Measurements from ENCODE around the gene SPECC1L. TPM values are rescaled to one million over a fixed set of nuclear protein-coding genes. Genes with fewer than 3 reads are reported as not detected.
A peak's percentile ranks its signal among the peaks of the same experiment; 100 is the strongest.
"Not testable (repeated sequence)": the region's sequence is repeated elsewhere in the genome, so short reads cannot be mapped to it uniquely, and the experiment has no call there.

SPECC1L gene
- total and polyA plus RNA-seq, 4 experiments from 2014 or later = 4.3 to 62.1 (median 32.0) TPM

GRCh38 chr22:24245584-24246561 lies 24.8 kb upstream of the SPECC1L start:
- H3K27ac Mint-ChIP-seq; H3K4me3 Mint-ChIP-seq; H3K9me3 Mint-ChIP-seq; H3K36me3 Mint-ChIP-seq; H3K27me3 Mint-ChIP-seq; DNase-seq; H3K4me3 ChIP-seq (ENCODE audit: low read length in 2 of 2); H3K27ac ChIP-seq (ENCODE audit: low read depth, low read length); CTCF ChIA-PET (ENCODE audit: partially characterized antibody); POLR2A ChIA-PET (ENCODE audit: partially characterized antibody); H3K9me3 ChIP-seq (ENCODE audit: control insufficient read depth in 1 of 2, low read length in 2 of 2); H3K27me3 ChIP-seq (ENCODE audit: insufficient read depth, low read length); H3K36me3 ChIP-seq (ENCODE audit: insufficient read depth, low read length): not testable (repeated sequence)
- H3K4me1 ChIP-seq (ENCODE audit: insufficient read depth, low read length) = peaks cover 25% of the 10 kb centered on the region
- H3K4me1 Mint-ChIP-seq = peaks cover 15 to 37% (median 27%) of the 10 kb centered on the region in 4 donors
- intact Hi-C loops (cut with micrococcal nuclease) = loop anchor here (5.0 kb wide), 1 partner anchor 139 kb away; no protein-coding TSS in a partner anchor

DNA sequence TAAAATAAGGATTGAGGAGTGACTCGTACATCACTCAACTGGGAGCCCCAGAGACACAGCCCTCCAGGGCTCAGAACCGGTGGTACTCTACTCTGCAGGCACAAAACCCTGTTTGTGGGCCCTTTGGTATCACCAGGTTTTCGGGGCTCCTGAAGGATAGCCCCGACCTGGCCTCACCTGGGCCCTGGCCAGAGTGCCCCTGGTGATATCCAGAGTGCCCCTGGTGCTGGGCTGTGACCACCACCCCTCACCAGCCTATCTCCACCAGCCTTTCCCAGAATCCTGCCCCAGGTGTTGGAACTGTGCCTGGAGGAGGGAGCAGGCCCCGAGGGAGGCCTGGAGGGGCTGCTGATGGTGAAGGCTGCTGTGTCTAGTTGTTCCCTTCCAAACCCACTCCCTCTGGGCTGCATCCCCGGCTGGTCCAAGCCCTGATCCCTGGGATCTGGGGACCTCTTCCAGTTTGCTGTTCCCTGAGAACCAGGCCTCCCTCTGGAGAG lies 23.6 kb upstream of the SPECC1L start:
- no peak for DNase-seq
- ChIA-PET POLR2A (ENCODE audit: partially characterized antibody) (no interaction called here), CTCF (ENCODE audit: partially characterized antibody) (interaction anchor here (0.7 to 0.9 kb wide), 3 partner anchors 21 to 353 kb away, joined by 3 read pairs; partner anchors contain the start of genes CABIN1 and MIF)
- Histone ChIP-seq H3K4me1 (ENCODE audit: insufficient read depth, low read length) (peaks cover 20% of the 10 kb centered on the region), H3K4me3 (ENCODE audit: low read length in 2 of 2) (no peak overlapping the region), H3K27me3 (ENCODE audit: insufficient read depth, low read length) (no peaks in the 10 kb centered on the region), H3K27ac (ENCODE audit: low read depth, low read length) (no peak overlapping the region), H3K9me3 (ENCODE audit: control insufficient read depth in 1 of 2, low read length in 2 of 2) (no peaks in the 10 kb centered on the region), H3K36me3 (ENCODE audit: insufficient read depth, low read length) (no peaks in the 10 kb centered on the region)
- peaks cover 12 to 28% (median 20%) of the 10 kb centered on the region in 4 donors for H3K4me1 Mint-ChIP-seq
- H3K27me3 Mint-ChIP-seq = no peaks in the 10 kb centered on the region
- no peak overlapping the region for H3K4me3 Mint-ChIP-seq
- no peaks in the 10 kb centered on the region for H3K9me3 Mint-ChIP-seq
- intact Hi-C loops (cut with micrococcal nuclease) = loop anchor here (5.0 kb wide), 1 partner anchor 140 kb away; no protein-coding TSS in a partner anchor
- no peaks in the 10 kb centered on the region for H3K36me3 Mint-ChIP-seq
- H3K27ac Mint-ChIP-seq = peak overlapping the region in 1 of 7 donors; percentile 47

- Histone ChIP-seq H3K4me3 (ENCODE audit: low read length in 2 of 2) (no peak overlapping the region), H3K9me3 (ENCODE audit: control insufficient read depth in 1 of 2, low read length in 2 of 2) (no peaks in the 10 kb centered on the region), H3K4me1 (ENCODE audit: insufficient read depth, low read length) (peaks cover 13% of the 10 kb centered on the region), H3K36me3 (ENCODE audit: insufficient read depth, low read length) (no peaks in the 10 kb centered on the region), H3K27ac (ENCODE audit: low read depth, low read length) (no peak overlapping the region), H3K27me3 (ENCODE audit: insufficient read depth, low read length) (no peaks in the 10 kb centered on the region)
- Mint-ChIP-seq H3K36me3 (no peaks in the 10 kb centered on the region), H3K4me1 (peaks cover 10 to 21% (median 14%) of the 10 kb centered on the region in 4 donors), H3K27me3 (no peaks in the 10 kb centered on the region), H3K4me3 (no peak overlapping the region), H3K9me3 (no peaks in the 10 kb centered on the region), H3K27ac (no peak overlapping the region)
- DNase-seq = peak in 4 of 5 donors; percentile 24 to 28 (median 26)
- intact Hi-C loops (cut with micrococcal nuclease) = loop anchor here (5.0 kb wide), 1 partner anchor 140 kb away; no protein-coding TSS in a partner anchor
- ChIA-PET POLR2A (ENCODE audit: partially characterized antibody) (no interaction called here), CTCF (ENCODE audit: partially characterized antibody) (interaction anchor here (0.7 to 0.9 kb wide), 3 partner anchors 21 to 354 kb away, joined by 3 read pairs; partner anchors contain the start of genes CABIN1 and MIF)
Observed at GRCh38 chr22:24247564-24248344, 22.9 kb upstream of the SPECC1L start.

DNA sequence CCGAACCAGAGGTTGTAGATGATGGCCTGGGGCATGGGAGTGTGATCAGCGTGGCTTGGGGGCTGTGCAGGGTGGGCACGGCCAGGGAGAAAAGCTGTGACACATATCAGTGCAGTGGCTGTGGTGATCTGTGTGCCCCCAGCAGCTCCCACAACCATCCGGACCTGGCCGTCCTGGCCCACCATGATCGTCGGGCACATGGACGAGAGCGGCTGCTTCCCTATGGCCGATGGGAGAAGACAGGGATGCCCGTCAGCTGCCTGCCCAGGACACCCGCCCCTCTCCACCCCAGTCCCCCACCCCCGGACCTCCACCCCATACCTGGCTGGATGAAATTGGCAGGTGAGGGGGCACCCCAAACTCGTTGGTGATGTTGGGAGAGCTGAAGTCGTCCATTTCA lies 22.0 kb upstream of the SPECC1L start:
- H3K36me3 Mint-ChIP-seq; H3K4me1 ChIP-seq (ENCODE audit: insufficient read depth, low read length); POLR2A ChIA-PET (ENCODE audit: partially characterized antibody); DNase-seq; H3K27ac Mint-ChIP-seq; H3K27me3 ChIP-seq (ENCODE audit: insufficient read depth, low read length); H3K9me3 ChIP-seq (ENCODE audit: control insufficient read depth in 1 of 2, low read length in 2 of 2); H3K4me3 Mint-ChIP-seq; CTCF ChIA-PET (ENCODE audit: partially characterized antibody); H3K9me3 Mint-ChIP-seq; H3K27me3 Mint-ChIP-seq; H3K27ac ChIP-seq (ENCODE audit: low read depth, low read length); H3K4me3 ChIP-seq (ENCODE audit: low read length in 2 of 2); H3K36me3 ChIP-seq (ENCODE audit: insufficient read depth, low read length): not testable (repeated sequence)
- H3K4me1 Mint-ChIP-seq = peaks cover 4 to 12% (median 6%) of the 10 kb centered on the region in 4 donors
- intact Hi-C loops (cut with micrococcal nuclease) = loop anchor here (5.0 kb wide), 1 partner anchor 141 kb away; no protein-coding TSS in a partner anchor

DNA sequence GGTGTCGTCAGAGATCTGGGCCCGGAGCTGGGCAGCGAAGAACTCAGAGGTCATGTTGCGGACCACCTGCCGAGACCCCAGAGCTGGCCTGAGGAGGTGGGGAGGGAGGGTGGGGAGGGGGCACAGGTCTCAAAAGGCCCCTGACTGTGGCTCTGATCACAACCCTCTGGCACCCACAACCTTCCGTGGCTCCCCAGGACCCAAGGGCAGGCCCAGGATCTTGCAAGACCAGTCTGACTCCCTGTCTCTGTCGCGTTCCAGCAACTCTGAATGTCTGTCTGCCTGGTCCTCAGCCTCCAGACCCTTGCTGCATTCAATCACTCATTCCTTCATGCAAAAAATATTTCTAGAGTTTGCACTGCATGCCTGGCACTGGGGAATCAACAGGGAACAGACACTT lies 21.2 kb upstream of the SPECC1L start:
- H3K36me3 ChIP-seq (ENCODE audit: insufficient read depth, low read length); H3K27me3 Mint-ChIP-seq; DNase-seq; H3K4me3 Mint-ChIP-seq; H3K9me3 Mint-ChIP-seq; H3K4me3 ChIP-seq (ENCODE audit: low read length in 2 of 2); H3K4me1 Mint-ChIP-seq; H3K27me3 ChIP-seq (ENCODE audit: insufficient read depth, low read length); H3K36me3 Mint-ChIP-seq; H3K9me3 ChIP-seq (ENCODE audit: control insufficient read depth in 1 of 2, low read length in 2 of 2); H3K4me1 ChIP-seq (ENCODE audit: insufficient read depth, low read length); H3K27ac Mint-ChIP-seq; POLR2A ChIA-PET (ENCODE audit: partially characterized antibody); H3K27ac ChIP-seq (ENCODE audit: low read depth, low read length); CTCF ChIA-PET (ENCODE audit: partially characterized antibody): not testable (repeated sequence)
- intact Hi-C loops (cut with micrococcal nuclease) = loop anchor here (5.0 kb wide), 1 partner anchor 142 kb away; no protein-coding TSS in a partner anchor

- H3K4me1 Mint-ChIP-seq; H3K4me1 ChIP-seq (ENCODE audit: insufficient read depth, low read length); CTCF ChIA-PET (ENCODE audit: partially characterized antibody); H3K36me3 Mint-ChIP-seq; H3K9me3 ChIP-seq (ENCODE audit: control insufficient read depth in 1 of 2, low read length in 2 of 2); H3K27ac Mint-ChIP-seq; DNase-seq; H3K27ac ChIP-seq (ENCODE audit: low read depth, low read length); H3K4me3 Mint-ChIP-seq; H3K9me3 Mint-ChIP-seq; H3K27me3 ChIP-seq (ENCODE audit: insufficient read depth, low read length); H3K36me3 ChIP-seq (ENCODE audit: insufficient read depth, low read length); H3K4me3 ChIP-seq (ENCODE audit: low read length in 2 of 2); H3K27me3 Mint-ChIP-seq; POLR2A ChIA-PET (ENCODE audit: partially characterized antibody): not testable (repeated sequence)
- intact Hi-C loops (cut with micrococcal nuclease) = loop anchor here (10.0 kb wide), 1 partner anchor 296 kb away; no protein-coding TSS in a partner anchor
Observed at GRCh38 chr22:24251286-24251685, 19.3 kb upstream of the SPECC1L start.

DNA sequence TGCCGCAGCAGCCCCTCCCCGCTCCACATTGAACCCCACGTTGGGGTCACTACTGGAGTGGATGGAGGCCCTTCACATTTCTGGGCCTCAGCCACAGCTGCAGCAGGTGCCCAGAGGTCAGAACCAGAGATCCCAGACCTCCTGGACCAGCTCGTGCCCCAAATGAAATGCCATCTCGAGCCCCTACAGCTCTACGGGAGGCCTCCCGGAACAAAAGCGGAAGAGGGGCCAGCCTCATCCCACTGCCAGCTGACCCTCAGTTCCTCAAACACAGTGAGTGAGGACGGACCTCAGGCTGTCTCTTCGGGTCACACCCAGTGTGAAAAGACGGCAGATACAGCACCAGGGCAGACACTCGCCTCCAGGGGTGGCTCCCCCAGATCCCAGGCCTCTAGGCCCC lies 17.5 kb upstream of the SPECC1L start:
- H3K9me3 Mint-ChIP-seq; H3K9me3 ChIP-seq (ENCODE audit: control insufficient read depth in 1 of 2, low read length in 2 of 2); H3K27me3 ChIP-seq (ENCODE audit: insufficient read depth, low read length); H3K36me3 Mint-ChIP-seq; POLR2A ChIA-PET (ENCODE audit: partially characterized antibody); H3K36me3 ChIP-seq (ENCODE audit: insufficient read depth, low read length); H3K27ac ChIP-seq (ENCODE audit: low read depth, low read length); CTCF ChIA-PET (ENCODE audit: partially characterized antibody); DNase-seq; H3K4me1 ChIP-seq (ENCODE audit: insufficient read depth, low read length); H3K4me1 Mint-ChIP-seq; H3K4me3 ChIP-seq (ENCODE audit: low read length in 2 of 2); H3K27ac Mint-ChIP-seq; H3K27me3 Mint-ChIP-seq: not testable (repeated sequence)
- H3K4me3 Mint-ChIP-seq = peak overlapping the region in 1 of 8 donors; percentile 59
- intact Hi-C loops (cut with micrococcal nuclease) = loop anchor here (10.0 kb wide), 1 partner anchor 298 kb away; no protein-coding TSS in a partner anchor
